HG02870 (cell line): ENCODE results near the gene PROX1.
"Not testable (repeated sequence)": the region's sequence is repeated elsewhere in the genome, so short reads cannot be mapped to it uniquely, and the experiment has no call there.

Experiments
- ATAC-seq: cut with Tn5 transposase; IDR thresholded peaks from one replicate; pipeline ENCODE4 v1.9.1; 2021; ENCODE audit warnings: mild to moderate bottlenecking, moderate library complexity; ENCODE audit not compliant: unreplicated experiment

Gene PROX1

GRCh38 chr1:214066936-214067335, 79.2 kb downstream of the PROX1 start:
- ATAC-seq: no peak

- ATAC-seq: no peak
These were observed 79.6 kb downstream of the PROX1 start for GRCh38 chr1:214067397-214067796.

GRCh38 chr1:214067853-214068703, 80.3 kb downstream of the PROX1 start:
- ATAC-seq: no peak

- no peak for ATAC-seq
These were observed 81.2 kb downstream of the PROX1 start for GRCh38 chr1:214068979-214069378.

GRCh38 chr1:214071469-214071868, 83.7 kb downstream of the PROX1 start:
- ATAC-seq: no peak

GRCh38 chr1:214072426-214073157, 84.8 kb downstream of the PROX1 start:
- ATAC-seq: no peak

- no peak for ATAC-seq
These were observed 86.7 kb downstream of the PROX1 start for GRCh38 chr1:214074477-214074876.

GRCh38 chr1:214075305-214075998, 87.7 kb downstream of the PROX1 start:
- no peak for ATAC-seq

GRCh38 chr1:214075999-214076707, 88.4 kb downstream of the PROX1 start:
- ATAC-seq: no peak

GRCh38 chr1:214076708-214077065, 88.9 kb downstream of the PROX1 start:
- ATAC-seq: no peak

GRCh38 chr1:214078950-214079349, 91.2 kb downstream of the PROX1 start:
- no peak for ATAC-seq

GRCh38 chr1:214085325-214085724, 97.6 kb downstream of the PROX1 start:
- no peak for ATAC-seq

GRCh38 chr1:214086945-214087344, 99.2 kb downstream of the PROX1 start:
- no peak for ATAC-seq

- not testable (repeated sequence) for ATAC-seq
These were observed 101.2 kb downstream of the PROX1 start for GRCh38 chr1:214089003-214089402.
